ENCODE measurements around the gene TMEM140. TPM values are rescaled to one million over a fixed set of nuclear protein-coding genes. Genes with fewer than 3 reads are reported as not detected.
"Not testable (repeated sequence)": the region's sequence is repeated elsewhere in the genome, so short reads cannot be mapped to it uniquely, and the experiment has no call there.

The TMEM140 gene
- total RNA-seq, 1 donor from 2014 or later, result 19.4 TPM

DNA sequence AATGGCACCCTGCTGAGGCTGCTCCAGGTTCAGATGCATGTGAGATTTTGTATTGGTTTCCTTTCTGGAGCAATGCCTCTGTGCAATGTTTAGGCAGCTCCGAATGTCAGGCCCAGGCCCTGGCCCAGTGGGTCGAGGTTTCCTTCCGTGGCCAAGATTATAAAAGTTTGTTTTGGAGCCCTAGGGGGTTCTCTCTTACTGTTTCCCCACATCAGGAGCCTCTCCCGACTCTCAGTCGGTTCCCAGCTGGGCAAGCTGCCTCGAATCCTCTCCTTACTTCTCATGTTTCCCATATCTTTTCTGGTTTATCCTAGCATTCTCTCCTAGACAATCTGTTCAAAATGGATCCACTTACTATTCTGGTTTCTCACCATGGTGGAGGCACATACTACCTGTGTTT is 11.0 kb downstream of the TMEM140 start:
- DNase-seq (ENCODE audit: low spot score), result no peak

DNA sequence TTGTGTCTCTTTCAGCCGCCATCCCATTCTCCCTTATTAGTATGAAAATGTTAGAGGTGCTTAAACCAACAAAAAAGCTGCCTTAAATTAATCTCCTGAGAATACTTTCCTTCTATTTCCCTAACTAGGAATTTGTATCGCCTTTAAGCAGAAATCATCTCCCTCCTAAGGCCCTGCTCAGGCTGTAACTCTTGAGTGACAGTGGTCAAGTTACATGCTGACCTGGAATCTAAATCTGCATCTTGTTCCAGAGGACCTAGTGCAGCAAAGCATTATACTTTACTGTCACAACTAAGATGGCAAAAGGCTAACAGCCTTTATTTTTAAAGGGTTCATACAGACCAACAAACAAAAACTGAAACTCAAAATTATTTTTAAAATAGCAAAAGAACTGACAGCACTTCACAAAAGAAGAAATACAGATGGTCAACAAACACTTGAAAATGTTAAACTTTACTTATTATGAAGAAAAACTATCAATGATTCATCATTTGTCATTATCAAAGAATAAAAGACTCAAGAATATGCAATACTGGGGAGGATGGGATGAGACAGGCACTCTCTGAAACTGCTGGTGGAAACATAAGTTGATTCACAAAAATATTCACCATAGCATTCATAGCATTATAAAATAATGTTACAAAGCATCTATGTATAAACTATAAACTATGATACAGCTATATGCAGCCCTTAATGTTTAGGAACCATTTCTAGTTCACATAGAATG is 11.7 kb downstream of the TMEM140 start:
- no peak for DNase-seq (ENCODE audit: low spot score)

DNA sequence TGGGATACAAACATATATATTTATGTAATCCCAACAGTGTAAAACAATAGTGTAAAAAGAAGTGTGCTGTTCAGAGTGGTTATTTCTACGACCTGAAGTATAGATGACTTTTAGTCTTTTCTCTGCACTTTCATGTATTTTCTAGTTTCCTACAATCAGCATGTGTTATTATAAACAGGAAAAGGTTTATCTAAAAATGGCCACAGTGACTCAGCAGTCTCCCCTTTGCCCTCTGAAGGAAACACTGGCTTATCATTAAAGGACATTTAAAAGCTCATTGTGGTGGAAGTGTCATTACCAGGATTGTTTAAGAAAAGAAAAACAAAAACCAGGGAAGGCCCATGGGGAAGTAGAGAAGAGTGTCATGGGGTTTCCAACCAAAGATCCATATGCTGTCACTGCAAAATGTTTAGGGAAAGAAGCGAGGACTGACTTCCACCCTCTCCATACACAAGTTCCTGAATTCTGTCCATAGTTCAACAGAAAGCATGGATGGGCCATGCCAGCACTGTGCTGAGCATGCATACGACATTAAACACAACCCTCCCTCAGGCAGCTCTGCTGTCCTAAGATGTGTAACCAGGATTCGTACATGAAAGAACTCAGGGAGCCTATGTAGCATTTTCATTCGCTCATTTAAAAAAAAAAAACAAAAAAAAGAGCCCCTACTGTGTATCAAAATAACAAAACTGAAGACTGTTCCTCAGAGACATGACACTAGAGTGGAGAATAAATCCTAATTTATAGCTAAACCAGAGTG is 12.4 kb downstream of the TMEM140 start:
- no peak for DNase-seq (ENCODE audit: low spot score)

DNA sequence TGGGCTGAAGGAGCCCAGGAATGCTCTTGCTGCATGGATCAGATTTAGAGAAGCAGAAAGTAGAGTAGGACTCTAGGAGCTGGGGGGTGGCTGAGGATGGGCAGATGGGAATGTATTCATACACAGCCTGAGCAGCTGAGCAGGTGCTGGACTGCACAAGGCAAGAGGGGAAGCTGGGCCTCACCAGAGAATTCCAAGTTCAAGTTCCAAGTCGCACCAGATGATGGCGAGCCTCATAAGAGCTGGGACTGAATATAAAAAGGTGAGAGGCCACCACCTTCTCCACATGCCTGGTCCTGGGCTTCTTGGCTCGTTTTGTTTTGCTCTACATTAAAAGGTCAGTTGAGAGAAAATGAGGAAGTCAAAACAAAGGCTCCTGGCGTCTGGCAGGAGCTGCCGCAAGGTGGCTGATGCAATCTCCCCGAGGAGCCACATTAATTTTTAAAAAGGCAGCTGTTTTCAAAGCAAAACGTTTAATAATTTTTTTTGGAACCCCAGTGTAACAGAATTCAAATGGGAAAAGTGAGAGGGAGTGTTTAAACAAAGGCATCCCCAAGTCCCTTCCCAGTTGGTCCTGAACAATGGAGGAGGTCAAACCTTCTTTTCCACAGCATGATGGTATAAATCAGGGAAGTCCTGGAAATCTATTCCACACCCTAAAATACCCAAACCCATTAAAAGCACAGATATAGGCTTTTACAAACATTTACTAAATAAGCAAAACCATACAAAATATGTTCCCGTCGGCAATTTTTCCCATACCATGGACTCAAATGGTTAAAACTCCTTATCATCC is 13.2 kb downstream of the TMEM140 start:
- no peak for DNase-seq (ENCODE audit: low spot score)

DNA sequence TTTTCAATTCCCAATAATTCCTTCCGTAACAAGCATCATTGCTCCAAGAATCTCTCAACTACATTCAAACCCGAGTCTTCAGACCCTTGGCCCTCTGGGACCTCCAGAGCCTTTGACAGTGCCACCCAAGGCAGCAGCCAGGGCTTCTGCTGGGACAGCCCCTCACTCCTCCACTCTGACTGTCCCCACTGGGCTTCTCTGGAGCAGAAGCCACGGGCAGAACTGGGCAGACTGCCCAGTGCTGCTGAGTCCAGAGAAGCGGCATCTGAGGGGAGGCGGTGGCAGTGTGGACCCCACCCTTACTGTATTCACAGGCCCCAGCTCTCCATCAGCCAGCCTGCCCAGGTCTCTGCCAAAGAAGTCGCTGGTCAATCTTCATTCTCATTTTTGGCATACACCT is 13.8 kb downstream of the TMEM140 start:
- no peak for DNase-seq (ENCODE audit: low spot score)

DNA sequence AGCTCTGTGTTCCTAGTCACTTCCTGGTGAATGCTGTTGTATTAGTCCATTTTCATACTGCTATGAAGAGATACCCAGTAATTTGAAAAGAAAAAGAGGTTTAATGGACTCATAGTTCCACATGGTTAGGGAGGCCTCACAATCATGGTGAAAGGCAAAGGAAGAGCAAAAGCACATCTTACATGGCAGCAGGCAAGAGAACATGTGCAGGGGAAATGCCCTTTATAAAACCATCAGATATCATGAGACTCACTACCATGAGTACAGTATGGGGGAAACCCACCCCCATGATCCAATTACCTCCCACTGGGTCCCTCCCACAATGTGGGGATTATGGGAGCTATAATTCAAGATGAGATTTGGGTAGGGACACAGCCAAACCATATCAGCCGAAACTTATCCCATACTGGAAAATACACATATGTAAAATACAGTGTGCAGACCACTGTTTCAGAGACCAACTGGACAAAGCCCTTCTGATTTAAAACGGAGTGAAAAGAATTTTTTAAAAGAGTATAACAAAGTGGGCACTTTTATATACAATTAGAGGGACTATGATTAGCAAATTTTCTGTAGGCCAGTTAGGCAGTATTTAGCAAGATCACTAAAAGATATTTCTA is 14.6 kb downstream of the TMEM140 start:
- no peak for DNase-seq (ENCODE audit: low spot score)

DNA sequence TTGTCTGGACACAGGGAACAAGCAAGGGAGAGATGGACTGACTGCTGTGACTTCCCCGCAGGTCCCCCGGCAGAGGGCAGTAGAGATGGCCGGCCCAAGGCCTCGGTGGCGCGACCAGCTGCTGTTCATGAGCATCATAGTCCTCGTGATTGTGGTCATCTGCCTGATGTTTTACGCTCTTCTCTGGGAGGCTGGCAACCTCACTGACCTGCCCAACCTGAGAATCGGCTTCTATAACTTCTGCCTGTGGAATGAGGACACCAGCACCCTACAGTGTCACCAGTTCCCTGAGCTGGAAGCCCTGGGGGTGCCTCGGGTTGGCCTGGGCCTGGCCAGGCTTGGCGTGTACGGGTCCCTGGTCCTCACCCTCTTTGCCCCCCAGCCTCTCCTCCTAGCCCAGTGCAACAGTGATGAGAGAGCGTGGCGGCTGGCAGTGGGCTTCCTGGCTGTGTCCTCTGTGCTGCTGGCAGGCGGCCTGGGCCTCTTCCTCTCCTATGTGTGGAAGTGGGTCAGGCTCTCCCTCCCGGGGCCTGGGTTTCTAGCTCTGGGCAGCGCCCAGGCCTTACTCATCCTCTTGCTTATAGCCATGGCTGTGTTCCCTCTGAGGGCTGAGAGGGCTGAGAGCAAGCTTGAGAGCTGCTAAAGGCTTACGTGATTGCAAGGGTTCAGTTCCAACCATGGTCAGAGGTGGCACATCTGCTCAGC is 16.6 kb downstream of the TMEM140 start:
- DNase-seq (ENCODE audit: low spot score), result no peak

DNA sequence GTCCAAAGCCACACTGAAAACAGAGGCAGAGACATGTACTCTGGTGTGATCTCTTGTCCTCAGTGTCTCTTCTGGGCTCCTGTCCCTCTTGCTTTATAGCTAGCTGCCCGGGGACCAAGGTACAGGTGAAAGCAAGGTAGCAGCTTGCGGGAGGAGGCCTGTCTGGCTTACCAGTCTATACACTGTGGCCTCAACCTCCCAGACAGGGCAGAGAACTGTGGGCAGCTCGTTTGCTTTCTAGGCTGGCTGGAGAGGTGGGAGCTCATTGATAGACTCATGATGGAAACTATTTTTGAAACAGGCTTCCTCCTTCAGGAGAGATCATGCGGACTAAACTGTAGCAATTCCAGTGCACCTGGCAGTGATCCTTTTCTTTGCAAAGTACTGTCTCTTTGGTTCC is 18.0 kb downstream of the TMEM140 start:
- DNase-seq (ENCODE audit: low spot score), result no peak

DNA sequence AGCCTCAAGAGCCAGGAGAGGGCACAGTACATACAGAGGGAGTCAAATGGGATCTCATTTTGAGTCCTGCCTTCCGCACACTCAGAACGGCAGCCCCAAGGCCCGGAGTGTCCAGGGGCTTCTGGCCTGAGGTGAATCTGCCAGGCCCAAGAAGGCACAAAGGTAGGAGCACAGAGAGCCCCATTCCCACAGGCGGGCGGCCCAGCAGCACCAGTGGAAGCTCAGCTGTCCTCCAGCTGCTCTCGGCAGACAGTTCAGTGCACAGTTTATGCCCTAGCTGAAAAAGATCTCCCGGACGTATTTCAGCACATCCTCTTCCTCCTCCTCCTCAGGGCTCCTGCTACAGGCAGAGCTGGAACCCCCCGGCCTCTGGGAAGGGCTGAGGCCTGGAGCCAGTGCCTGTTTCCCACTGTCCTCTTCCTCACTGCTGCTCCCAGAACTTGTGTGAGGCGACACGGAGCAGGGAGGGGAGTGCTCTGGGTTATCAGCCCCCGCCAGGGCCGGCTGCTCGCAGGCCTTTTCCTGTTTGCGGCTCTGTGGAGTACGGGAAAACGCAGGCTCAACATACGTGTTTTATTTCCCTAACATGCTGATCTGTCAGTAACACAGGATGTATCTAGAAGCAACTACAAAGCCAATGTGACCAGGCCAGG is 18.6 kb downstream of the TMEM140 start:
- no peak for DNase-seq (ENCODE audit: low spot score)

DNA sequence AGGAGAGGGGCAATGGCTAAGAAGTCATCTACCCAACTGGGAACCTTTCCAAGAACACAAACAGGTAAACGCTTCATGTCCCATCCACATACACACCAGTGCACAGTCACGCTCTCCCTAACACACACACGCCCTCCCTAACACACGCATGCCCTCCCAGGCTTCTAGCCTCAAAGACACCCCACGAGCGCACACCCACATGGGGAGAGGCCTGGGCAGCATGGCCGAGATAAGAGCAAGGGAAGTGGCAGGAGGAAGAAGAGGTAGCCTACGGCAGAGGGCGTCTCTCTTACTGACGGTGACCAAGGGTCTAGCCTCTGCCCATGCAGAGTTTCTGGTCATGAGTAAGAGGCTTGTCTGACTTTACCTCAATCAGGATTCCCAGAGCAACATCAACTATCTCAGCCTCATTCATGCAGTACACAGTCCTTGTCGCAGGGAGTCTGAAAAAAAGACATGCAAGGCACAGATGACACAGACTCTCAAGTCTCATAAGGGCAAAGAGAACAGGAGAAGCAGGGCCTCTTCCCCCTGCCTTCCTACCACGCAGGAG is 19.6 kb downstream of the TMEM140 start:
- DNase-seq (ENCODE audit: low spot score), result no peak

DNA sequence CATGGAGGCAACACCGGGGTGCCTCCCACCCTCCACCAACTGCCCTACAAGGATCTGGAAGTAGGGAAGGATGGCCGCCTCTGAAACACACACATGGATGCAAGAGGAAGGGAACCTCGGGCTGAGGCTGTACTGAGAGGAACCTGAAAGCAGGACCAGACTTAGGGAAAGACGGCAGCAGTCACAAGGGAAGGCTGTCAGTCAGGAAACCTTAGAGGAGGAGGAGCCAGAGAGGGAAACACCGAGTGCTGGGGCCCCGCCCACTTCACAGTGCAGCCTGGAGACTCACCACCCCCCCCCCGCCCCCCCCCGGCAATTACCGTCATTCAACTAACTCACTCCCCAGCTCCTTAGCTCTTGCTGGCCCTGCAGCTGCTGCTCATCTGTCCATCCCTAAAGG is 20.1 kb downstream of the TMEM140 start:
- DNase-seq (ENCODE audit: low spot score), result no peak

DNA sequence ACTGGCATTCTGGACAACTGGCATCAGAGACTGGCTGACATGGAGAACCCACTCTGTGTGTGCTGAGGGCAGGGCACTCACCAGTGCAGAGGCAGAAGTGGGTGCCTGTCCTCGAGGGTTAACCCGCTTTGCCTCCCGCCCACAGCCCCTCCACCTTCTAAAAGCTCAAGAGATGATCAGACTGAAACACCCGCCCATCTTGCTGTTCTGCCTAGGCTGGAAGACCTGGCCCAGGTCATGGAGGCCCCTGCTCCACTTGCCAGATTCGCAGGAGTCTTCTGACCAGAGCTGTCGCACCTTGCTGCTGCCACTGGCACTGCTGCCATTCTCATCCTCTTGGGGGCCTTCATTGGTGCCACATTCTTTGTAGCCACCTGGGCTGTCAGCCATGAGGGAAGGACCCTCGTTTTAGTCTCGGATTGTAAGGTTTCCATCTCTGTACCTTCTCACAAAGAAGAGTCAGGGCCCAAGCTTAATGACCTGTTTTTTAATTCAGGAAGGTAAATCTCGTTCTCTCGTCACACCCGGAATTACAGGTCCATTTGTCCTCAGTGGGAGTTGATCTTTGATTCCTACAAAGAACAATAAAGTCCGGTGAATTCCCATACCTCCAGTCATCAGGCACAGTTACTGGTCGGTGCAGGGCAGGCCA is 20.7 kb downstream of the TMEM140 start:
- no peak for DNase-seq (ENCODE audit: low spot score)

DNA sequence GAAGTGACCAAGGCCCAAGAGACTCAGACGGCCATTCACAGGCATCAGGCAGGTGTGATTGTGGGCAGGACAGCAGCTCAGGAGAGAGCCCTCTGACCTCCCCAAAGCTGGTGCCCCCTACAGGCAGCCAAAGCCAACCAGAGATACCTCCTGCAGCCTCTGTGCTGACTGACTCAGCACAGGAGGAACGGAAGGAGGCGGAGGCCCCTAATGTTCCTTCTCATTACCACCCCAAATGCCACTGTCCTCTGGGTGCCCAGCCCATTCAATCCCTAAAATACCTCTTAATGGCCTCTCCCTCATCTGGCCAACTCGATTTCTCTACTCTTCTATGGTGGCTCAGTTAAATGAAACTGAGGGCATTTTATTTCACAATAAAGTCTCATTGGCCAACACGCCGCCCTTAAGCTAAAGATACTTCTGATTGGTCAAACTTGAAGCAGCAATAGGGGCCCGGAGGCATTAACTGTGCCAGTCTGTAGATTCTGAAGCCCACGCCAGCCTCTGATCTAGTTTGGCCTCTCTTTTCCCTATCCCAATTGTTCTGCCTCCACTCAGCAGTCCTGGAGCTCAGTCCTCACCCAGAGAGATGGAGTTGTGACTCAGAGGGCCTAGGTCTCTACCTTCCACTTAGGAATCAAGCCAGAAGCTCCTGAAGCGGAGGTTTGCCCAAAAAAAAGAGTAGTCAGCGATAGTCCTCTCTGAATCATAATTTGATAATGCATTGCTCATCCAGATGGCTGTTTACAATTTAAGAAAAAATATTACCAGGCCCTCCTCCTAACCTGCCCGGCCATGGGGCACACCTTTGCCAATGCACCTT is 21.5 kb downstream of the TMEM140 start:
- no peak for DNase-seq (ENCODE audit: low spot score)

DNA sequence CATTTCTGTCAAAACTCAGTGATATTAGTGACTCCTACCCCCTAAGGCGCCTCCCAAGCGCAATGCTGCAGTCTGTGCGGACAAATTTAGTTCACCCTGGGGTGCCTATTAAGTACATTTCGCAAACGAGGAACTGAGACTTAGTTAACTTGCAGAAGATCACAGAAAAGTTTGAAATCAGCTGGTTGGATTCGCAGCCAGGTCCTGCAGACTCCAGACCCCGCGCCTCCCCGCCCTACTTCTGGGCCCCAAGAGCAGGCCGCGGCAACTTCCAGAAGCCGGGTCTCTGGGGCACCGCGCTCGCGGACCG is 22.0 kb downstream of the TMEM140 start:
- no peak for DNase-seq (ENCODE audit: low spot score)

DNA sequence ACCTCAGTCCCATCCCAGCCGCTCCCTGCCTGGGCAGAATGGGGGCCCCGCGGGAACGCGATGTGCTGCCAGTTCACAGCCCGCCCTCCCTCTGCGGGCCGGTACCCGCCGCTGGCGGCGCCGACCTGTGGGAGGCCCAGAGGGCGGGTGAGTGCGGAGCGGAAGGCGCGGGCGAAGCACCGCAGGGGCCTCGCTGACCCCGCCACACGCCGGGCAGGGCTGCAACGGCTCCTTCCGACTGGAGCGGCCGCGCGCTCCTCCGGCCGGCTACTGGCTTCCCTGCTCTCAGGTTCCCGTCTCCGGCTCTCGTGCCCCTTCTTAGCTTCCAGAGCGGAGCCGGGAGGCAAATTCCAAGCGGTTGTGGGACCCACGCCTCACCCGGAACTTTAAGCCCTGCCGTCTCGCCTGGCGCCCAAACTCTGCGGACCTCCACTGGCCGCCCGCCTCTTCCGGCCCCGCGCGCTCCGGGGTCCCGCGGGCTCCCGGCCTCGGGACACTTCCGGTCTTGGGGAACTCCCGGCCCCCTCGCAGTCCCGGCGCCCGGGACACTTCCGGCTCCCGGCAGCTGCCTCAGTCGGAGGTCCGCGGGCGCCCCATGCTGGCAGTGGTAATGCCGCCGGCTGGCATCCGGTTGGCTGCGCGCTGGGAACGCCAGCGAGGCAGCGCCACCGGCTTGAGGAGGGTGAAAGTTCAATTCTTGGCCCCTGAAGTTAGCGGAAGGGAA is 22.6 kb downstream of the TMEM140 start, which contains the start of gene CYREN:
TSS of gene CYREN (minus strand) at position 434 of the 724 bp plus-strand sequence. CDS start 1,785 bp downstream, outside the sequence.
- peak; percentile 94 for DNase-seq (ENCODE audit: low spot score)

DNA sequence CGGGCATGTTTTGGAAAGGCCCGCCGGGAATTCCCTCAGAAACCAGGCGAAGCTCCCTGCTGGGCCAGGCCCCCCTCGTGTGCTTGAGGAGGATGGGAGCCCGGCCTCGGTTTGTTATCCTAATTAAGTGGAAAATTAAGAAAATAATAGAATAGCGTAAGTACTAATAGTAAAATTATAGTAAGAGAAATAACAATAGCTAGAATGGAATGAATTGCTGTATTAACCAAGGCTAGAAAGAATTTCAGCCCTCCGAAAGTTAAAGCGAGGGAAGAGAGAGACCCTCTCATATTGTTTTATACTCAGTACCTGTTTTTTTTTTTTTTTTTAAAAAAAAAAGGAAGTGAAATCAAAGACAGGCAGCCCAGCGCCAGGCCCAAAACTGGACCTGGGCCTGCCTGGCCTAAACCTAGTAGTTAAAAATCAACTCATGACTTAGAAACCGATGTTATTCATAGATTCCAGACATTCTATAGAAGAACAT is 23.2 kb downstream of the TMEM140 start:
- not testable (repeated sequence) for DNase-seq (ENCODE audit: low spot score)

DNA sequence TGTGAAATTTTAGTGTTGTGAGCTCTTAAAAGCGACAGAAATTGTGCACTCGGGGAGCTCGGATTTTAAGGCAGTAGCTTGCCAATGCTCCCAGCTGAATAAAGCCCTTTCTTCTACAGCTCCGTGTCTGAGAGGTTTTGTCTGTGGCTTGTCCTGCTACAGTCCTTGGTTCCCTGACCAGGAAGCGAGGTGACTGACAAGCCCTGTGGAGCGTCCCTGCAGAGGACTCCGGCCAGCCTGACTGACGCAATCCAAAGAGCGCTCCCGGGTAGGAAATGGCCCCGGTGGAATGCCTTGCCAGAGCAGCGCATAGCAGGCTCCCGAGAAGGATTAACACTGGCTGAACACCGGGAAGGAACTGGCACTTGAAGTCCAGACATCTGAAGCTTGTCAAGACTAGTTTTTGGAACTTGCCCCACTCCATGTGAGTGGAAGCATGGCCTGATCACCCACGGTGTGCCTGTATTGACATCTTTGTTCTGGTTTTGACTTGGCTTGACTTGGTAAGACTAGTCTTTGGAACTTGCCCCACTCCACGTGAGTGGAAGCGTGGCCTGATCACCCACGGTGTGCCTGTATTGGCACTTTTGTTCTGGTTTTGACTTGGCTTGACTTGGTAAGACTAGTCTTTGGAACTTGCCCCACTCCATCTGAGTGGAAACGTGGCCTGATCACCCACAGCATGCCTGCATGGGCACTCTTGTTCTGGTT is 23.9 kb downstream of the TMEM140 start:
- DNase-seq (ENCODE audit: low spot score), result peak; percentile 80

DNA sequence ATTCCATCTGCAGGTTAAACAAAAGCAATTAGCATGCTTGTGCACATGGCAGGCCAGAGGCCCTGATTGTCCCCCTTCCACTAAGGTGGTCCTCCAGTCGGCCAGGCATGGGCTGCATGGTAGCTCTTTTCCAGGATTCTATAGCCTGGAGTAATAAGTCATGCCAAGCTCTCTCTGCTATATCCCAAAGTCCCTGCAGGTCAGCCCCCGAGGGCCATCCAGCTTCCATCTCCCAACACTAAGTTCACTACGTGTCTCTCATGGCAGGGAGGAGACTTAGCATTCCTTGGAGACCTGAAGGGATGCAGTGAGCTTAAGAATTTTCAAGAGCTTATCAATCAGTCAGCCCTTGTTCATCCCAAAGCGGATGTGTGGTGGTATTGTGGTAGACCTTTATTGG is 26.0 kb downstream of the TMEM140 start:
- DNase-seq (ENCODE audit: low spot score), result not testable (repeated sequence)

Measured in mucosa of gallbladder (tissue), 1 donor.